Hindlimb muscle (tissue), 1 donor: ENCODE measurements around the gene SATB2. TPM values are rescaled to one million over a fixed set of nuclear protein-coding genes. Genes with fewer than 3 reads are reported as not detected.

Source experiments
- DNase-seq: peaks from one replicate; pipeline ENCODE4 v3.0.0-alpha.2; 2013
- polyA plus RNA-seq: library from polyadenylated mRNA; unstranded; fragments of 120-200 nt; gene quantifications from one replicate; pipeline ENCODE4 v1.2.1, GENCODE V29; 2013; ENCODE audit not compliant: insufficient read length

Gene SATB2
- polyA plus RNA-seq, 1 donor, result 3.4 TPM

GRCh38 chr2:199404841-199405240, 52.9 kb downstream of the SATB2 start:
- DNase-seq, result no peak

- no peak for DNase-seq
Observed at GRCh38 chr2:199395311-199395710, 62.4 kb downstream of the SATB2 start.

- no peak for DNase-seq
Observed at GRCh38 chr2:199392363-199392762, 65.4 kb downstream of the SATB2 start.

GRCh38 chr2:199388728-199389268, 68.9 kb downstream of the SATB2 start:
- no peak for DNase-seq

- DNase-seq, result no peak
Observed at GRCh38 chr2:199384043-199384442, 73.7 kb downstream of the SATB2 start.

- DNase-seq, result no peak
Observed at GRCh38 chr2:199383021-199383420, 74.7 kb downstream of the SATB2 start.

GRCh38 chr2:199382091-199382490, 75.6 kb downstream of the SATB2 start:
- DNase-seq, result no peak

GRCh38 chr2:199381531-199381930, 76.2 kb downstream of the SATB2 start:
- DNase-seq, result no peak

GRCh38 chr2:199378948-199379650, 78.6 kb downstream of the SATB2 start:
- DNase-seq, result no peak

- DNase-seq, result no peak
Observed at GRCh38 chr2:199370150-199370780, 87.5 kb downstream of the SATB2 start.

- no peak for DNase-seq
Observed at GRCh38 chr2:199366406-199366805, 91.3 kb downstream of the SATB2 start.

GRCh38 chr2:199364153-199364552, 93.6 kb downstream of the SATB2 start:
- DNase-seq, result no peak

GRCh38 chr2:199356412-199356811, 101.3 kb downstream of the SATB2 start:
- DNase-seq, result no peak

GRCh38 chr2:199348871-199349270, 108.9 kb downstream of the SATB2 start:
- no peak for DNase-seq

GRCh38 chr2:199344012-199344411, 113.7 kb downstream of the SATB2 start:
- no peak for DNase-seq

- DNase-seq, result no peak
Observed at GRCh38 chr2:199342334-199342733, 115.4 kb downstream of the SATB2 start.

GRCh38 chr2:199341123-199341522, 116.6 kb downstream of the SATB2 start:
- DNase-seq, result no peak

- DNase-seq, result no peak
Observed at GRCh38 chr2:199339891-199340605, 117.7 kb downstream of the SATB2 start.

- DNase-seq, result no peak
Observed at GRCh38 chr2:199336546-199336945, 121.2 kb downstream of the SATB2 start.

- DNase-seq, result no peak
Observed at GRCh38 chr2:199335502-199335901, 122.2 kb downstream of the SATB2 start.

GRCh38 chr2:199329466-199329865, 128.3 kb downstream of the SATB2 start:
- DNase-seq, result no peak

- DNase-seq, result no peak
Observed at GRCh38 chr2:199329031-199329430, 128.7 kb downstream of the SATB2 start.

GRCh38 chr2:199325881-199326280, 131.9 kb downstream of the SATB2 start:
- no peak for DNase-seq
